NCI-H1694 (cell line): Measurements from ENCODE around the gene ZNF521.

Experiments used
- DNase-seq: peaks from one replicate; lab custom pipeline; 2025; lab: John Stamatoyannopoulos, UW

The ZNF521 gene

GRCh38 chr18:25225151-25225550, 126.8 kb downstream of the ZNF521 start:
- DNase-seq, result no peak

- DNase-seq, result no peak
These were observed 127.8 kb downstream of the ZNF521 start for GRCh38 chr18:25223899-25224886.

- no peak for DNase-seq
These were observed 128.8 kb downstream of the ZNF521 start for GRCh38 chr18:25223211-25223610.

GRCh38 chr18:25222648-25223047, 129.3 kb downstream of the ZNF521 start:
- no peak for DNase-seq

- DNase-seq, result no peak
These were observed 141.3 kb downstream of the ZNF521 start for GRCh38 chr18:25210622-25211021.

GRCh38 chr18:25192065-25192464, 159.9 kb downstream of the ZNF521 start:
- DNase-seq, result no peak

- no peak for DNase-seq
These were observed 161.5 kb downstream of the ZNF521 start for GRCh38 chr18:25190472-25190871.

GRCh38 chr18:25189391-25190185, 162.4 kb downstream of the ZNF521 start:
- no peak for DNase-seq

- DNase-seq, result no peak
These were observed 164.3 kb downstream of the ZNF521 start for GRCh38 chr18:25187521-25188192.

- DNase-seq, result no peak
These were observed 165.1 kb downstream of the ZNF521 start for GRCh38 chr18:25186871-25187270.

- DNase-seq, result no peak
These were observed 170.0 kb downstream of the ZNF521 start for GRCh38 chr18:25181993-25182392.

GRCh38 chr18:25181581-25181980, 170.4 kb downstream of the ZNF521 start:
- DNase-seq, result no peak

GRCh38 chr18:25180973-25181548, 170.9 kb downstream of the ZNF521 start:
- DNase-seq, result no peak

GRCh38 chr18:25177631-25178030, 174.3 kb downstream of the ZNF521 start:
- no peak for DNase-seq

GRCh38 chr18:25176518-25177042, 175.4 kb downstream of the ZNF521 start:
- DNase-seq, result no peak

GRCh38 chr18:25175558-25176517, 176.1 kb downstream of the ZNF521 start:
- no peak for DNase-seq

- no peak for DNase-seq
These were observed 177.6 kb downstream of the ZNF521 start for GRCh38 chr18:25174324-25174723.

- no peak for DNase-seq
These were observed 180.6 kb downstream of the ZNF521 start for GRCh38 chr18:25171334-25171733.

GRCh38 chr18:25170402-25170801, 181.6 kb downstream of the ZNF521 start:
- DNase-seq, result no peak

- no peak for DNase-seq
These were observed 182.3 kb downstream of the ZNF521 start for GRCh38 chr18:25169701-25170100.
